IPS-NIHi11 (cell line): ENCODE data around the gene PDGFB.

Experiments
- DNase-seq: peaks from one replicate; pipeline ENCODE4 v3.0.0; 2012; ENCODE audit warnings: mixed read lengths, low spot score

PDGFB gene

GRCh38 chr22:39176143-39176713, 68.6 kb downstream of the PDGFB start:
- DNase-seq = peak; percentile 77

- no peak for DNase-seq
Observed at GRCh38 chr22:39175353-39176142, 69.2 kb downstream of the PDGFB start.

- peak; percentile 86 for DNase-seq
Observed at GRCh38 chr22:39174498-39175352, 70.1 kb downstream of the PDGFB start.

- no peak for DNase-seq
Observed at GRCh38 chr22:39173787-39174497, 70.8 kb downstream of the PDGFB start.
